PC-9 (cell line): Measurements from ENCODE around the gene ADAMTS20.

ENCODE experiments used
- CTCF ChIP-seq: fragments of 200-600 bp; sonication (generic); conservative IDR thresholded peaks from 2 replicates; pipeline ENCODE4 v1.6.1; 2017; ENCODE audit warnings: mixed run types, antibody characterized with exemption, mild to moderate bottlenecking, moderate library complexity
- EZH2 ChIP-seq: fragments of 200-600 bp; sonication (generic); IDR thresholded peaks from 2 replicates; pipeline ENCODE4 v1.8.0; 2017; ENCODE audit warnings: antibody characterized with exemption, low read depth

- TF ChIP-seq CTCF: no peak
- TF ChIP-seq EZH2: no peak
These were observed 24.2 kb upstream of the ADAMTS20 start for GRCh38 chr12:43576162-43576561.
